ENCODE data around the gene PTPN14.
A peak's percentile ranks its signal among the peaks of the same experiment; 100 is the strongest.

Gene PTPN14

GRCh38 chr1:214393086-214393485 lies 158.3 kb downstream of the PTPN14 start:
- no peak for TF ChIP-seq CTCF (IDR thresholded peaks at IDR 0.05; ENCODE audit: low read depth, low read length)

GRCh38 chr1:214391873-214392645 lies 159.3 kb downstream of the PTPN14 start:
- no peak overlapping the region for H3K4me3 ChIP-seq (replicated peaks in 1 of 2; ENCODE audit: low read depth in 2 of 2, low read length in 2 of 2)
- TF ChIP-seq CTCF (IDR thresholded peaks at IDR 0.05; ENCODE audit: low read depth, low read length): no peak
- no peak for DNase-seq (ENCODE audit: low read depth in 2 of 2)

More at GRCh38 chr1:214393086-214393485, 158.3 kb downstream of the PTPN14 start:
- H3K4me3 ChIP-seq (replicated peaks in 1 of 2; ENCODE audit: low read depth in 2 of 2, low read length in 2 of 2): no peak overlapping the region
- no peak for DNase-seq (ENCODE audit: low read depth in 2 of 2)

- H3K4me3 ChIP-seq (replicated peaks in 1 of 2; ENCODE audit: low read depth in 2 of 2, low read length in 2 of 2): no peak overlapping the region
- no peak for TF ChIP-seq CTCF (IDR thresholded peaks at IDR 0.05; ENCODE audit: low read depth, low read length)
- DNase-seq (ENCODE audit: low read depth in 2 of 2): no peak
These were observed 161.7 kb downstream of the PTPN14 start for GRCh38 chr1:214389734-214390133.

- peak; percentile 36 to 78 for DNase-seq (ENCODE audit: low read depth in 2 of 2)
- no peak for TF ChIP-seq CTCF (IDR thresholded peaks at IDR 0.05; ENCODE audit: low read depth, low read length)
- H3K4me3 ChIP-seq (replicated peaks in 1 of 2; ENCODE audit: low read depth in 2 of 2, low read length in 2 of 2): no peak overlapping the region
These were observed 164.7 kb downstream of the PTPN14 start for GRCh38 chr1:214386747-214387146.

GRCh38 chr1:214386333-214386732 lies 165.1 kb downstream of the PTPN14 start:
- DNase-seq (ENCODE audit: low read depth in 2 of 2): no peak
- TF ChIP-seq CTCF (IDR thresholded peaks at IDR 0.05; ENCODE audit: low read depth, low read length): no peak
- H3K4me3 ChIP-seq (replicated peaks in 1 of 2; ENCODE audit: low read depth in 2 of 2, low read length in 2 of 2): no peak overlapping the region

GRCh38 chr1:214385428-214385827 lies 166.0 kb downstream of the PTPN14 start:
- TF ChIP-seq CTCF (IDR thresholded peaks at IDR 0.05; ENCODE audit: low read depth, low read length): no peak
- DNase-seq (ENCODE audit: low read depth in 2 of 2): no peak
- H3K4me3 ChIP-seq (replicated peaks in 1 of 2; ENCODE audit: low read depth in 2 of 2, low read length in 2 of 2): no peak overlapping the region

Data from cardiac fibroblast (primary cell).